Peyer's patch (tissue), 4 donors: ENCODE results near the gene TNFRSF17.

Source experiments
- POLR2A ChIP-seq, 2 donors: fragments of 450-650 bp; IDR thresholded peaks; one replicate each; pipeline ENCODE4 v1.5.1; 2017; ENCODE audit warnings: antibody characterized with exemption in 2 of 2, mild to moderate bottlenecking in 2 of 2, moderate library complexity in 2 of 2
- TF ChIP-seq, protein P1 (sequence below), 6 experiments: fragments of 450-650 bp in 4 of 6; fragments of 200-600 bp in 2 of 6; sonication (generic) in 1 of 6; IDR thresholded peaks; one replicate each; pipeline ENCODE4 v1.5.1; 2017 to 2019; ENCODE audit warnings: antibody characterized with exemption in 6 of 6, mild to moderate bottlenecking in 3 of 6, moderate library complexity in 1 of 6

DNA sequence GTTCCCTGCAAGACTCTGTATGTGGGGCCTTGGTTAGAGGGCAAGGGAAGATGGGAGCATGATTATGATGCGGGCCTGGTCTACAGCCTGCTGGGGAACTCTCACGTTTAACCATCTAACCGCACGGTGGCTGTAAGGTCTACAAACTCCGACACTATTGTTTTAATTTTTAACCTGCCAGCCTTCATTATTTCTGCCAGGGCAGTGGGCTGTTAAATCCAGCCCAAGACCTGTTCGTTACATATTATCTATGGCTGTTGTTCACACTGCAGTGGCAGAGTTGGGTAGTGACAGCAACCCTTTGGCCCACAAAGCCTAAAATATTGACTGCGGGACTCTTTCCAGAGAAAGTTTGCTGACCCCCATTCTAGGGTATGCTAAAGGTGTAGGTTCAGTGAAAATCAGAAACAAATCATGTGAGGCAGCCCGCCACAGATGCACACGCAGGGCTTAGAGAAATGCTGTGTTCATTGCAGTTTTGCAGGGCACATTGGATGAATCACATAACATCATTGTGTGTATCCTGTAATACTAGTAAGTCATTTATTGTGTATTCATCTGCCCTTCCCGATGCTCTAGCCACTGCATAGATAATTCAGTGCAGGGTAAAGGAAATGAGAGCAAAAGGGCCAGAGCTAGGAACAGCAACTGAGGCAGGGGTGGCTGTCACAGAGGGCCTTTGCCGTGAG, 25.8 kb downstream of the TNFRSF17 start:
- TF ChIP-seq, protein P1, sequence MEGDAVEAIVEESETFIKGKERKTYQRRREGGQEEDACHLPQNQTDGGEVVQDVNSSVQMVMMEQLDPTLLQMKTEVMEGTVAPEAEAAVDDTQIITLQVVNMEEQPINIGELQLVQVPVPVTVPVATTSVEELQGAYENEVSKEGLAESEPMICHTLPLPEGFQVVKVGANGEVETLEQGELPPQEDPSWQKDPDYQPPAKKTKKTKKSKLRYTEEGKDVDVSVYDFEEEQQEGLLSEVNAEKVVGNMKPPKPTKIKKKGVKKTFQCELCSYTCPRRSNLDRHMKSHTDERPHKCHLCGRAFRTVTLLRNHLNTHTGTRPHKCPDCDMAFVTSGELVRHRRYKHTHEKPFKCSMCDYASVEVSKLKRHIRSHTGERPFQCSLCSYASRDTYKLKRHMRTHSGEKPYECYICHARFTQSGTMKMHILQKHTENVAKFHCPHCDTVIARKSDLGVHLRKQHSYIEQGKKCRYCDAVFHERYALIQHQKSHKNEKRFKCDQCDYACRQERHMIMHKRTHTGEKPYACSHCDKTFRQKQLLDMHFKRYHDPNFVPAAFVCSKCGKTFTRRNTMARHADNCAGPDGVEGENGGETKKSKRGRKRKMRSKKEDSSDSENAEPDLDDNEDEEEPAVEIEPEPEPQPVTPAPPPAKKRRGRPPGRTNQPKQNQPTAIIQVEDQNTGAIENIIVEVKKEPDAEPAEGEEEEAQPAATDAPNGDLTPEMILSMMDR (IDR thresholded peaks at IDR 0.05): no peak
- no peak for TF ChIP-seq POLR2A (IDR thresholded peaks at IDR 0.05)
